Neural cell (in vitro differentiated cells): ENCODE data around the gene MISP. TPM values are rescaled to one million over a fixed set of nuclear protein-coding genes. Genes with fewer than 3 reads are reported as not detected.

ENCODE experiments used
- H2AFZ ChIP-seq: fragments of 200-600, 300-800 bp; sonication (generic), shearing (Covaris generic); 2 replicates; pipeline ENCODE4 v1.6.0; 2014; ENCODE audit warnings: low read depth, mild to moderate bottlenecking, antibody characterized with exemption, low read length, moderate library complexity
- H3F3A ChIP-seq: fragments of 200-600 bp; shearing (Covaris generic); 2 replicates; pipeline ENCODE4 v1.6.1; 2016; ENCODE audit warnings: mild to moderate bottlenecking, moderate library complexity, mixed read lengths, antibody characterized with exemption, low read length; ENCODE audit not compliant: insufficient read depth, poor library complexity, severe bottlenecking
- H3K27ac ChIP-seq: fragments of 200-600, 300-800 bp; sonication (generic), shearing (Covaris generic); 2 replicates; pipeline ENCODE4 v1.5.1; 2014; ENCODE audit warnings: mild to moderate bottlenecking, low read length, moderate library complexity
- H3K27me3 ChIP-seq: fragments of 300-800, 200-600 bp; sonication (generic), shearing (Covaris generic); 2 replicates; pipeline ENCODE4 v1.6.0; 2014; ENCODE audit warnings: mild to moderate bottlenecking, low read depth, low read length, moderate library complexity; ENCODE audit not compliant: insufficient read depth
- H3K36me3 ChIP-seq: fragments of 300-800, 200-600 bp; sonication (generic), shearing (Covaris generic); 2 replicates; pipeline ENCODE4 v1.5.1; 2014; ENCODE audit warnings: mild to moderate bottlenecking, antibody characterized with exemption, low read length, moderate library complexity; ENCODE audit not compliant: insufficient read depth
- H3K4me2 ChIP-seq: fragments of 300-800, 200-600 bp; sonication (generic), shearing (Covaris generic); 2 replicates; pipeline ENCODE4 v1.6.0; 2014; ENCODE audit warnings: mild to moderate bottlenecking, low read length
- H3K4me3 ChIP-seq: fragments of 300-800, 200-600 bp; sonication (generic), shearing (Covaris generic); 2 replicates; pipeline ENCODE4 v1.5.1; 2014; ENCODE audit warnings: mild to moderate bottlenecking, low read length, moderate library complexity
- H3K79me2 ChIP-seq: fragments of 200-600 bp; shearing (Covaris generic); replicated peaks from 2 replicates; pipeline ENCODE4 v1.6.0; 2014; ENCODE audit warnings: mild to moderate bottlenecking, low read length, moderate library complexity; ENCODE audit not compliant: insufficient read depth
- H3K9ac ChIP-seq: fragments of 300-800, 200-600 bp; sonication (generic), shearing (Covaris generic); 2 replicates; pipeline ENCODE4 v1.6.1; 2016; ENCODE audit warnings: mild to moderate bottlenecking, low read length, mixed read lengths
- H3K9me2 ChIP-seq: fragments of 200-600 bp; shearing (Covaris generic); 2 replicates; pipeline ENCODE4 v1.6.1; 2016; ENCODE audit warnings: mild to moderate bottlenecking, low read length, mixed read lengths; ENCODE audit not compliant: insufficient read depth
- H3K9me3 ChIP-seq: fragments of 200-600, 300-800 bp; sonication (generic), shearing (Covaris generic); 2 replicates; pipeline ENCODE4 v1.6.1; 2016; ENCODE audit warnings: mild to moderate bottlenecking, mixed run types, low read length, moderate library complexity, mixed read lengths
- H4K20me1 ChIP-seq: fragments of 200-600 bp; shearing (Covaris generic); 2 replicates; pipeline ENCODE4 v1.6.1; 2016; ENCODE audit warnings: mild to moderate bottlenecking, mixed run types; ENCODE audit not compliant: insufficient read depth
- EZH2 ChIP-seq: fragments of 200-600, 300-800 bp; shearing (Covaris generic), sonication (generic); IDR thresholded peaks from 2 replicates; pipeline ENCODE4 v1.6.1; 2014; ENCODE audit warnings: antibody characterized with exemption, low read length, borderline replicate concordance, mild to moderate bottlenecking; ENCODE audit not compliant: insufficient read depth, poor library complexity, severe bottlenecking
- RAD21 ChIP-seq: fragments of 450-650 bp; conservative IDR thresholded peaks from 2 replicates; pipeline ENCODE4 v1.6.1; 2014; ENCODE audit warnings: antibody characterized with exemption, mild to moderate bottlenecking, moderate library complexity
- SMC3 ChIP-seq: fragments of 450-650 bp; conservative IDR thresholded peaks from 2 replicates; pipeline ENCODE4 v1.6.1; 2014; ENCODE audit warnings: antibody characterized with exemption, mild to moderate bottlenecking, moderate library complexity; ENCODE audit not compliant: poor library complexity
- TAF1 ChIP-seq: IDR thresholded peaks from 2 replicates; pipeline ENCODE4 v1.6.1; 2012; ENCODE audit warnings: low read depth
- polyA plus RNA-seq: library from polyadenylated mRNA; depleted of rRNA; stranded (reverse); fragments of >200 nt; gene quantifications from 2 replicates; pipeline ENCODE4 v1.2.3, GENCODE V29; 2014
- TF ChIP-seq, protein P1 (sequence below): IDR thresholded peaks from 2 replicates; pipeline ENCODE4 v1.6.1; 2012; ENCODE audit warnings: borderline replicate concordance
- TF ChIP-seq, protein P2 (sequence below): fragments of 450-650 bp; IDR thresholded peaks from 2 replicates; pipeline ENCODE4 v1.5.1; 2014; ENCODE audit warnings: antibody characterized with exemption, mild to moderate bottlenecking, moderate library complexity; ENCODE audit not compliant: poor library complexity, severe bottlenecking

The MISP gene
- polyA plus RNA-seq, 1 donor from 2014 or later: 0.98 TPM

DNA sequence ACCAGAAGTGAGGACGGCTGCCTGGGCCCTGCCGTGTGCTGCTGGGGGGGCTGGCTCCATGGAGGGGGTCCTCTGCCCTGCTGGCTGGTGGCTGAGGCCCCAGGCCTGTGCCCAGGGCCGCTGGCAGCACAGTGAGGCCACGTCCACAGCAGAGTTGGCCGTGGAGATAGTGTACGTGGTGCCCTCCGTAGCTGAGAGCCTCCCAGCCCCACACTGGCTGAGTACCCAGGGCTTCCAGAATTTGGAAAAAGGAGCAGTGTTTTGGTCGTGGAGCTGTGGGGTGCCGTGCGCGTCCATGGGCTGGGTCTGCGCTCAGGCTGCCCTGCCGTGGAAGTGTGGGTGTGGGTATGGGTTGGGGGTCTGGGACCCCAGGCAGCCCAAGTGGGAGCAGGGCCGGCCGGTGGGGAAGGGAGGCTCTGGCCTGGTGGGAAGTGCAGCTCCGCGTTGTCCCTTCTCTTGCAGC is 52.2 kb downstream of the MISP start:
- Histone ChIP-seq H3K9me2 (no peaks in the 10 kb centered on the region), H2AFZ (no peak overlapping the region), H3K79me2 (peaks cover 60% of the 10 kb centered on the region), H3K4me2 (no peak overlapping the region), H3K27me3 (no peaks in the 10 kb centered on the region), H3K9me3 (no peaks in the 10 kb centered on the region), H3F3A (no peaks in the 10 kb centered on the region), H4K20me1 (peaks cover 48% of the 10 kb centered on the region), H3K27ac (no peak overlapping the region), H3K36me3 (no peaks in the 10 kb centered on the region), H3K9ac (no peak overlapping the region), H3K4me3 (no peak overlapping the region)
- TF ChIP-seq, protein P1, sequence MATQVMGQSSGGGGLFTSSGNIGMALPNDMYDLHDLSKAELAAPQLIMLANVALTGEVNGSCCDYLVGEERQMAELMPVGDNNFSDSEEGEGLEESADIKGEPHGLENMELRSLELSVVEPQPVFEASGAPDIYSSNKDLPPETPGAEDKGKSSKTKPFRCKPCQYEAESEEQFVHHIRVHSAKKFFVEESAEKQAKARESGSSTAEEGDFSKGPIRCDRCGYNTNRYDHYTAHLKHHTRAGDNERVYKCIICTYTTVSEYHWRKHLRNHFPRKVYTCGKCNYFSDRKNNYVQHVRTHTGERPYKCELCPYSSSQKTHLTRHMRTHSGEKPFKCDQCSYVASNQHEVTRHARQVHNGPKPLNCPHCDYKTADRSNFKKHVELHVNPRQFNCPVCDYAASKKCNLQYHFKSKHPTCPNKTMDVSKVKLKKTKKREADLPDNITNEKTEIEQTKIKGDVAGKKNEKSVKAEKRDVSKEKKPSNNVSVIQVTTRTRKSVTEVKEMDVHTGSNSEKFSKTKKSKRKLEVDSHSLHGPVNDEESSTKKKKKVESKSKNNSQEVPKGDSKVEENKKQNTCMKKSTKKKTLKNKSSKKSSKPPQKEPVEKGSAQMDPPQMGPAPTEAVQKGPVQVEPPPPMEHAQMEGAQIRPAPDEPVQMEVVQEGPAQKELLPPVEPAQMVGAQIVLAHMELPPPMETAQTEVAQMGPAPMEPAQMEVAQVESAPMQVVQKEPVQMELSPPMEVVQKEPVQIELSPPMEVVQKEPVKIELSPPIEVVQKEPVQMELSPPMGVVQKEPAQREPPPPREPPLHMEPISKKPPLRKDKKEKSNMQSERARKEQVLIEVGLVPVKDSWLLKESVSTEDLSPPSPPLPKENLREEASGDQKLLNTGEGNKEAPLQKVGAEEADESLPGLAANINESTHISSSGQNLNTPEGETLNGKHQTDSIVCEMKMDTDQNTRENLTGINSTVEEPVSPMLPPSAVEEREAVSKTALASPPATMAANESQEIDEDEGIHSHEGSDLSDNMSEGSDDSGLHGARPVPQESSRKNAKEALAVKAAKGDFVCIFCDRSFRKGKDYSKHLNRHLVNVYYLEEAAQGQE: no peak
- TF ChIP-seq EZH2: no peak
- TF ChIP-seq TAF1: no peak
- TF ChIP-seq, protein P2, sequence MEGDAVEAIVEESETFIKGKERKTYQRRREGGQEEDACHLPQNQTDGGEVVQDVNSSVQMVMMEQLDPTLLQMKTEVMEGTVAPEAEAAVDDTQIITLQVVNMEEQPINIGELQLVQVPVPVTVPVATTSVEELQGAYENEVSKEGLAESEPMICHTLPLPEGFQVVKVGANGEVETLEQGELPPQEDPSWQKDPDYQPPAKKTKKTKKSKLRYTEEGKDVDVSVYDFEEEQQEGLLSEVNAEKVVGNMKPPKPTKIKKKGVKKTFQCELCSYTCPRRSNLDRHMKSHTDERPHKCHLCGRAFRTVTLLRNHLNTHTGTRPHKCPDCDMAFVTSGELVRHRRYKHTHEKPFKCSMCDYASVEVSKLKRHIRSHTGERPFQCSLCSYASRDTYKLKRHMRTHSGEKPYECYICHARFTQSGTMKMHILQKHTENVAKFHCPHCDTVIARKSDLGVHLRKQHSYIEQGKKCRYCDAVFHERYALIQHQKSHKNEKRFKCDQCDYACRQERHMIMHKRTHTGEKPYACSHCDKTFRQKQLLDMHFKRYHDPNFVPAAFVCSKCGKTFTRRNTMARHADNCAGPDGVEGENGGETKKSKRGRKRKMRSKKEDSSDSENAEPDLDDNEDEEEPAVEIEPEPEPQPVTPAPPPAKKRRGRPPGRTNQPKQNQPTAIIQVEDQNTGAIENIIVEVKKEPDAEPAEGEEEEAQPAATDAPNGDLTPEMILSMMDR: no peak

GRCh38 chr19:803686-804418 is 52.9 kb downstream of the MISP start:
- no peak overlapping the region for H3K4me3 ChIP-seq
- no peak overlapping the region for H3K4me2 ChIP-seq
- peaks cover 40% of the 10 kb centered on the region for H4K20me1 ChIP-seq
- TF ChIP-seq RAD21: no peak
- no peak for TF ChIP-seq SMC3
- no peaks in the 10 kb centered on the region for H3F3A ChIP-seq
- peaks cover 53% of the 10 kb centered on the region for H3K79me2 ChIP-seq
- H3K27ac ChIP-seq: no peak overlapping the region
- H3K9ac ChIP-seq: no peak overlapping the region
- no peaks in the 10 kb centered on the region for H3K27me3 ChIP-seq
- H3K9me3 ChIP-seq: no peaks in the 10 kb centered on the region
- no peak overlapping the region for H2AFZ ChIP-seq
- no peaks in the 10 kb centered on the region for H3K36me3 ChIP-seq
- no peaks in the 10 kb centered on the region for H3K9me2 ChIP-seq
